GM21360 (cell line): Measurements from ENCODE around the gene MAN1A2.
"Not testable (repeated sequence)": the region's sequence is repeated elsewhere in the genome, so short reads cannot be mapped to it uniquely, and the experiment has no call there.

ENCODE experiments used
- ATAC-seq: cut with Tn5 transposase; IDR thresholded peaks from one replicate; pipeline ENCODE4 v1.9.1; 2021; ENCODE audit warnings: mild to moderate bottlenecking, moderate library complexity; ENCODE audit not compliant: unreplicated experiment

The MAN1A2 gene

GRCh38 chr1:117396636-117397035 is 29.4 kb downstream of the MAN1A2 start:
- ATAC-seq: no peak

- ATAC-seq: no peak
These were observed 31.7 kb downstream of the MAN1A2 start for GRCh38 chr1:117398957-117399356.

GRCh38 chr1:117401761-117402160 is 34.5 kb downstream of the MAN1A2 start:
- ATAC-seq: no peak

GRCh38 chr1:117403597-117403996 is 36.3 kb downstream of the MAN1A2 start:
- ATAC-seq: no peak

- no peak for ATAC-seq
These were observed 37.8 kb downstream of the MAN1A2 start for GRCh38 chr1:117405042-117405441.

- ATAC-seq: no peak
These were observed 45.2 kb downstream of the MAN1A2 start for GRCh38 chr1:117412472-117412871.

- no peak for ATAC-seq
These were observed 46.2 kb downstream of the MAN1A2 start for GRCh38 chr1:117413412-117413811.

- no peak for ATAC-seq
These were observed 47.7 kb downstream of the MAN1A2 start for GRCh38 chr1:117414943-117415342.

GRCh38 chr1:117416004-117416403 is 48.8 kb downstream of the MAN1A2 start:
- ATAC-seq: no peak

- no peak for ATAC-seq
These were observed 49.4 kb downstream of the MAN1A2 start for GRCh38 chr1:117416546-117417125.

GRCh38 chr1:117425050-117425734 is 57.9 kb downstream of the MAN1A2 start:
- ATAC-seq: no peak

GRCh38 chr1:117427297-117427696 is 60.0 kb downstream of the MAN1A2 start:
- ATAC-seq: no peak

GRCh38 chr1:117433943-117434342 is 66.7 kb downstream of the MAN1A2 start:
- no peak for ATAC-seq

GRCh38 chr1:117436513-117436912 is 69.3 kb downstream of the MAN1A2 start:
- ATAC-seq: no peak

- ATAC-seq: no peak
These were observed 80.4 kb downstream of the MAN1A2 start for GRCh38 chr1:117447661-117448060.

- ATAC-seq: no peak
These were observed 85.0 kb downstream of the MAN1A2 start for GRCh38 chr1:117452216-117452615.

- ATAC-seq: no peak
These were observed 86.7 kb downstream of the MAN1A2 start for GRCh38 chr1:117453958-117454357.

- ATAC-seq: not testable (repeated sequence)
These were observed 91.2 kb downstream of the MAN1A2 start for GRCh38 chr1:117458410-117458809.

GRCh38 chr1:117466761-117467160 is 99.5 kb downstream of the MAN1A2 start:
- no peak for ATAC-seq

- no peak for ATAC-seq
These were observed 100.1 kb downstream of the MAN1A2 start for GRCh38 chr1:117467336-117467735.

- ATAC-seq: no peak
These were observed 105.8 kb downstream of the MAN1A2 start for GRCh38 chr1:117473063-117473462.

- ATAC-seq: not testable (repeated sequence)
These were observed 108.2 kb downstream of the MAN1A2 start for GRCh38 chr1:117475495-117475894.

GRCh38 chr1:117479086-117479485 is 111.8 kb downstream of the MAN1A2 start:
- ATAC-seq: no peak
